Vagina (tissue), 2 donors: ENCODE data around the gene FGF19. TPM values are rescaled to one million over a fixed set of nuclear protein-coding genes. Genes with fewer than 3 reads are reported as not detected.

Experiments
- DNase-seq, 2 donors: peaks; one replicate each; pipeline ENCODE4 v3.0.0-alpha.2; 2017; ENCODE audit errors: extremely low spot score in 2 of 2
- H3K27ac ChIP-seq: fragments of 200-600 bp; sonication (generic); one replicate; pipeline ENCODE4 v1.5.1; 2019
- H3K27me3 ChIP-seq: fragments of 200-600 bp; sonication (generic); one replicate; pipeline ENCODE4 v1.5.1; 2019
- H3K36me3 ChIP-seq, 2 donors: fragments of 200-600 bp; sonication (generic); one replicate each; pipeline ENCODE4 v1.5.1; 2017 to 2019
- H3K4me1 ChIP-seq: fragments of 200-600 bp; sonication (generic); one replicate; pipeline ENCODE4 v1.5.1; 2019
- H3K4me3 ChIP-seq, 2 donors: fragments of 200-600 bp; sonication (generic); 1 replicate in 1 of 2; 2 replicates in 1 of 2; pipeline ENCODE4 v1.5.1; 2016 to 2019
- H3K9me3 ChIP-seq: fragments of 200-600 bp; sonication (generic); one replicate; pipeline ENCODE4 v1.5.1; 2019
- CTCF ChIP-seq, 3 experiments: fragments of 450-650 bp in 2 of 3; fragments of 200-600 bp in 1 of 3; sonication (generic) in 1 of 3; IDR thresholded peaks; one replicate each; pipeline ENCODE4 v1.5.1; 2017 to 2019; ENCODE audit warnings: antibody characterized with exemption in 3 of 3, mild to moderate bottlenecking in 2 of 3, moderate library complexity in 2 of 3
- POLR2A ChIP-seq, 2 donors: fragments of 450-650 bp; IDR thresholded peaks; one replicate each; pipeline ENCODE4 v1.6.1; 2017; ENCODE audit warnings: antibody characterized with exemption in 2 of 2, mild to moderate bottlenecking in 2 of 2, moderate library complexity in 2 of 2
- POLR2AphosphoS5 ChIP-seq, 2 donors: sonication (generic); formaldehyde crosslinking; IDR thresholded peaks; one replicate each; pipeline ENCODE4 v1.9.0; 2017; ENCODE audit warnings: antibody characterized with exemption in 2 of 2, mild to moderate bottlenecking in 2 of 2, low read depth in 1 of 2; ENCODE audit not compliant: insufficient read depth in 1 of 2
- intact Hi-C: fragments of 100-400 bp; cut with DNase I; formaldehyde crosslinking; loops from one replicate; pipeline ENCODE4 v1.15.1; 2023
- total RNA-seq: library from RNA; depleted of rRNA; stranded (reverse); fragments of >200 nt; gene quantifications from one replicate; pipeline ENCODE4 v1.2.3, GENCODE V29; 2016

Gene FGF19
- not detected for total RNA-seq

DNA sequence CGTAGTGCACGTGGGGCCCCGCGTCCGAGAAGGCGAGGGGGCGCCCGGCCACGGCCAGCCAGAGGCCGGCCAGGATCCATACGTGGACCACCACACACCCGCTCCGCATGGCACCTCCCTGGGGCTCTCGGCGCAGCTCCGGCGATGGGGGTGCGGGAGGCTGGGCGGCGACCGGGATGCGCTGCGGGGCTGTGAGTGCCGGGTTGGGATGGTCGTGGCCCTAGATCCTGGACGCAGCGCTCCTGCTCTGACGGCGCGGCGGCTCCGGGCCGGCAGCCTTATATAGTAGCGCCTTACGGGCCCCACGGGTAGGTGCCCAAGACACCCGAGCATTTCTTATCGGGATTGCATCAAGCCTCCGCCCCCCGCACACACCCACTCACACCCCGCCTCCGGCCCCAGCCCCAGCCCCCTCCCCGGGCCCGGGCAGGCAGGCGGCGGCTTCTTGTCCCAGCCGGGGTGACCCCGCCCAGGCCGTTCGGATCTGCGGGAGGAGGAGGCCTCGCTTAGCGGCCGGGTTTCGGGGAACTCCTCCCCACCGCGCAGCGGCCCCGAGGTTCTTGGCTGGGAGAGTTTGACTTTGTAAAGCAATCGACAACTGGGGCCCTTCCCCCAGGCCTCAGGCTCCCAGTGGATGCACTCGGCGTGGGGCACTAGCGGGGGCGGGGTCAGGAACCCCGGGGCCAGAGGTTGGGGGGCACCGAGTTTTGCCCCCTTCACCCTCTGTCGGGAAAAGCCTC lies at the start of gene FGF19:
FGF19 (minus strand) TSS at position 255 of the 740 bp plus-strand sequence; CDS start at position 109, 146 bp downstream.
- Histone ChIP-seq H3K4me3 (peak within 1 kb of the TSS; percentile 3 to 11), H3K36me3 (no peaks in the 10 kb centered on the region), H3K27me3 (peaks cover 13% of the 10 kb centered on the region), H3K4me1 (peaks cover 15% of the 10 kb centered on the region), H3K9me3 (no peaks in the 10 kb centered on the region), H3K27ac (no peak within 1 kb of the TSS)
- TF ChIP-seq CTCF (IDR thresholded peaks at IDR 0.05), result no peak
- no peak for TF ChIP-seq POLR2AphosphoS5 (IDR thresholded peaks at IDR 0.05; ENCODE audit: insufficient read depth in 1 of 2, low read depth in 1 of 2)
- no peak for TF ChIP-seq POLR2A (IDR thresholded peaks at IDR 0.05)
- intact Hi-C loops, result no loop called here
- no peak for DNase-seq

DNA sequence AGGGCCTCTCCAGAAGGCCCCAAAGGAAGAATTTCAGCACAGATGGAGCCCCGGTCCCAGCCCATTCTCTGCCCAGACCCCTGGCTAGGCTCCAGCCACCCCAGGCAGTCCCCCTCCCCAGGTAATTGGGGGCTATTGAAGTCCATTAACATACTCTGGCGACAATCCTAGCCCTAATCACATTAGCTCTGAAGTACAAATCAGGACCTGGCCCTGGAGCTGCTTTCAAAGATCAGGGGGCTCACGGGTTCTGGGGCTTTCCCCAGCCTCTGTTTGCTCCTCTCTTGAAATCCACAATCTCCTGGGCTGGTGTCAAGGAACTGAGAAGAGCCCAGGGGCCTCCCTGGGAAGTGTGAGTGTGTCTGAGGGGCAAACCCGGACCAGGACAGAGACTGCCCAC lies 49.1 kb upstream of the FGF19 start:
- Histone ChIP-seq H3K9me3 (no peaks in the 10 kb centered on the region), H3K27me3 (no peaks in the 10 kb centered on the region), H3K27ac (no peak overlapping the region), H3K4me1 (no peaks in the 10 kb centered on the region), H3K4me3 (no peak overlapping the region), H3K36me3 (no peaks in the 10 kb centered on the region)
- intact Hi-C loops, result no loop called here
- DNase-seq, result no peak
- TF ChIP-seq POLR2AphosphoS5 (IDR thresholded peaks at IDR 0.05; ENCODE audit: insufficient read depth in 1 of 2, low read depth in 1 of 2) (no peak), CTCF (IDR thresholded peaks at IDR 0.05) (no peak), POLR2A (IDR thresholded peaks at IDR 0.05) (no peak)

DNA sequence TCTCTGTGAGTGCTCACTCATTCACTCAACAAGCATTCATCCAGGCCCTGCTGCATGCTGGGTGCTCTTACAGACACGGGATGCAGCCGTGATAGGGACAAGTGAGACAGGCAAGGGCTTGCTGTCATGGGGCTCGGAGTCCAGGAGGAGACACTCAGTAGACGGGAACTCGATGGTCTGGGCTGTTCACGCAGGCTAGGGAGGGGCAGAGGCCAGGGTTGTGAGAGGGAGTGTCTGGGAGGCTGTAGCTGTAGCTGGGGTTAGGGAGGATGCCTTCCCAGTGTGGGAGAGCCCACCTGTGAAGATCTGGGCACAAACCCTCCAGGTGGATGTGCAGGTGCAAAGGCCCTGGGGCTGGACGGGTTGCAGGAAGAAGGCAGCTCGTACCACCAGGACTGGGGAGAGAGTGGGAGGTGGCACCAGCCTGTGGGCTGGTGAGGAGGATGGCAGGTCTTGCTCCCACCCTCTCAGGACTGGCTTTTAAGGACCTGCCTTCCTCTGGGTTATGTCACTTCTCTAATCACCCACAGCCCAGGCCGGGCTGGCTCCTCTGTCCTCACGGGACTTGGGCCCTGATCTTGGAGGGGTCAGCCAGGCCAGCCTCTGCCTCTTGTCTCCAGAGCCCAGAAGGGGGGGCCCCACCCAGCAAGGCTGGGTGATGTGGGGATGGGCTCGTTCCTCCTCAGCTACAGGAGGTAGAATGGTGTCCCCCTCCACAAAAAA lies 47.2 kb upstream of the FGF19 start:
- Histone ChIP-seq H3K4me3 (no peak overlapping the region), H3K27ac (no peak overlapping the region), H3K36me3 (no peaks in the 10 kb centered on the region), H3K27me3 (no peaks in the 10 kb centered on the region), H3K9me3 (no peaks in the 10 kb centered on the region), H3K4me1 (no peaks in the 10 kb centered on the region)
- intact Hi-C loops, result no loop called here
- no peak for DNase-seq
- TF ChIP-seq POLR2AphosphoS5 (IDR thresholded peaks at IDR 0.05; ENCODE audit: insufficient read depth in 1 of 2, low read depth in 1 of 2), result no peak
- no peak for TF ChIP-seq POLR2A (IDR thresholded peaks at IDR 0.05)
- TF ChIP-seq CTCF (IDR thresholded peaks at IDR 0.05), result no peak

- Histone ChIP-seq H3K9me3 (no peaks in the 10 kb centered on the region), H3K4me3 (no peak overlapping the region), H3K36me3 (no peaks in the 10 kb centered on the region), H3K27ac (no peak overlapping the region), H3K4me1 (no peaks in the 10 kb centered on the region), H3K27me3 (no peaks in the 10 kb centered on the region)
- DNase-seq, result no peak
- intact Hi-C loops, result no loop called here
- no peak for TF ChIP-seq POLR2A (IDR thresholded peaks at IDR 0.05)
Observed at GRCh38 chr11:69750108-69750850, 46.5 kb upstream of the FGF19 start.

DNA sequence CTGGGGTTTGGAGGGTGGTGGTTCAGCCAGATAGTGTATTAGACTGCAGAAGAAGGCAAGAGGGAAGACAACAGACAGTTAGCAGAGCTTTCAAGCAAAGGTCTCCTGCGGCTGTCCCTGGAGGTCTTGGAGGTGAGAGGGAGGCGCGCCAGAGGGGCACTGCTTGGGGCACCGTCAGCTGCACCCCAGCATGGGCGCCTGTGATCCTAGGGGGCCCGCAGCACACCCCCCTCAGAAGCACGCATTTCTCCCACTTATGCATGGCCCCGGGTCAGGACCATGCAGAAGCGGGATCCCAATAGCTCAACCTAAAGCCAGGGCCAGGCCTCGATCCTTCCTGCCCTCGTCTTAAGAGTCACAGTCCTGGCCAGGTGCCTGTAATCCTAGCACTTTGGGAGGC lies 44.8 kb upstream of the FGF19 start:
- Histone ChIP-seq H3K27ac (no peak overlapping the region), H3K27me3 (no peaks in the 10 kb centered on the region)
- TF ChIP-seq POLR2AphosphoS5 (IDR thresholded peaks at IDR 0.05; ENCODE audit: insufficient read depth in 1 of 2, low read depth in 1 of 2) (no peak), CTCF (IDR thresholded peaks at IDR 0.05) (no peak), POLR2A (IDR thresholded peaks at IDR 0.05) (no peak)

More for the DNA sequence above, 44.8 kb upstream of the FGF19 start:
- Histone ChIP-seq H3K36me3 (no peaks in the 10 kb centered on the region), H3K4me1 (no peaks in the 10 kb centered on the region), H3K4me3 (no peak overlapping the region), H3K9me3 (no peaks in the 10 kb centered on the region)
- no peak for DNase-seq
- intact Hi-C loops, result no loop called here
